Measurements from ENCODE around the gene REV1. TPM values are rescaled to one million over a fixed set of nuclear protein-coding genes. Genes with fewer than 3 reads are reported as not detected.

REV1 gene
- total and polyA plus RNA-seq, 9 of the 15 experiments (the other 6 are each of a cell fraction or from before 2014, with no cell fraction given) = 12.8 to 54.4 (median 29.6) TPM

GRCh38 chr2:99374747-99375146, 115.1 kb downstream of the REV1 start:
- no peaks in the 10 kb centered on the region for H3K9me1 ChIP-seq (ENCODE audit: control insufficient read depth, insufficient read depth, low read length)
- no peak overlapping the region for H2AFZ ChIP-seq (ENCODE audit: low read depth, low read length)
- ATAC-seq = no peak
- no peaks in the 10 kb centered on the region for H4K20me1 ChIP-seq (replicated peaks; ENCODE audit: control insufficient read depth, insufficient read depth, low read length)
- in situ Hi-C loops (cut with MboI) (no loop called here), intact Hi-C loops (cut with micrococcal nuclease) (no loop called here)
- FAIRE-seq = no peak
- H3K9ac ChIP-seq (ENCODE audit: insufficient read depth in 1 of 2, low read depth in 2 of 2, low read length in 2 of 2) = no peak overlapping the region
- no peaks in the 10 kb centered on the region for H3K27me3 ChIP-seq (ENCODE audit: control insufficient read depth in 2 of 2, insufficient read depth in 2 of 2, low read length in 2 of 2)
- no peak overlapping the region for H3K4me3 ChIP-seq
- H3K4me2 ChIP-seq (ENCODE audit: insufficient read depth, low read length) = no peak overlapping the region
- CTCF ChIA-PET (ENCODE audit: low intra/inter-chr PET ratio) = no interaction called here
- POLR2A ChIA-PET = no interaction called here
- DNase-seq (ENCODE audit: extremely low read depth in 1 of 4, low spot score in 3 of 4) = no peak
- peaks cover 94% of the 10 kb centered on the region for H3K36me3 ChIP-seq (ENCODE audit: control insufficient read depth, insufficient read depth, low read length)
- H3K79me2 ChIP-seq (ENCODE audit: control insufficient read depth, insufficient read depth, low read length) = no peaks in the 10 kb centered on the region; the same call in 2 of the 3 replicates
- TF ChIP-seq ZNF217 (CRISPR knock-in tag; IDR thresholded peaks at IDR 0.05) = no peak
- no peaks in the 10 kb centered on the region for H3K4me1 ChIP-seq (replicated peaks in 1 of 2; ENCODE audit: control insufficient read depth in 2 of 2, insufficient read depth in 2 of 2, low read length in 2 of 2)
- H3K9me3 ChIP-seq (replicated peaks; ENCODE audit: control insufficient read depth, insufficient read depth, low read depth, low read length) = no peaks in the 10 kb centered on the region
- H3K27ac ChIP-seq (ENCODE audit: extremely low read depth, low read depth, low read length) = no peak overlapping the region
- BruUV-seq (replicated peaks) = no TSS peak

DNA sequence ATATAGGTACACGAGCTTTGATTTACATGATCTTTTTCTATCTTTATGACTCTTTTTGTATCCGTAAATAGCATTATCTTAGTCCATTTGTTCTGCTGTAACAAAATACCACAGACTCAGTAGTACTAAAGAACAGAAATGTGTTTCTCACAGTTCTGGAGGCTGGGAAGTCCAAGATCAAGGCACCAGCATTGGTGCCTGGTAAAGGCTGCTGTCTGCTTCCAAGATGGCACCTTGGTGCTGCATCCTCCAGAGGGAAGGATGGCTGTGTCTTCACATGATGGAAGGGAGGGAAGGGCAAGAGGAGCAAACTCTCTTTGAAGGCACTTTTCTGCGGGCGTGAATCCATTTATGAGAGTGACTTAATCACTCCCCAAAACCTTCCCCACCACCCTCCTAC, 116.7 kb downstream of the REV1 start:
- Histone ChIP-seq H3K27me3 (ENCODE audit: control insufficient read depth in 2 of 2, insufficient read depth in 2 of 2, low read length in 2 of 2) (no peaks in the 10 kb centered on the region), H2AFZ (ENCODE audit: low read depth, low read length) (no peak overlapping the region), H3K4me3 (no peak overlapping the region), H3K4me1 (replicated peaks in 1 of 2; ENCODE audit: control insufficient read depth in 2 of 2, insufficient read depth in 2 of 2, low read length in 2 of 2) (no peaks in the 10 kb centered on the region), H3K36me3 (ENCODE audit: control insufficient read depth, insufficient read depth, low read length) (peaks cover 94% of the 10 kb centered on the region), H4K20me1 (replicated peaks; ENCODE audit: control insufficient read depth, insufficient read depth, low read length) (no peaks in the 10 kb centered on the region), H3K9me3 (replicated peaks; ENCODE audit: control insufficient read depth, insufficient read depth, low read depth, low read length) (no peaks in the 10 kb centered on the region), H3K27ac (ENCODE audit: extremely low read depth, low read depth, low read length) (no peak overlapping the region), H3K9ac (ENCODE audit: insufficient read depth in 1 of 2, low read depth in 2 of 2, low read length in 2 of 2) (no peak overlapping the region), H3K4me2 (ENCODE audit: insufficient read depth, low read length) (no peak overlapping the region), H3K79me2 (ENCODE audit: control insufficient read depth, insufficient read depth, low read length) (no peaks in the 10 kb centered on the region; the same call in 2 of the 3 replicates), H3K9me1 (ENCODE audit: control insufficient read depth, insufficient read depth, low read length) (no peaks in the 10 kb centered on the region)
- intact Hi-C loops (cut with micrococcal nuclease) (no loop called here), in situ Hi-C loops (cut with MboI) (no loop called here)
- WGBS (ENCODE audit: insufficient coverage, low coverage, missing lambda C conversion rate) = 99% methylated on average over 4 of the region's 4 CpGs
- ChIA-PET POLR2A (interaction anchor here (0.9 kb wide), 1 partner anchor 8 kb away, joined by 5 read pairs; no protein-coding TSS in a partner anchor), CTCF (ENCODE audit: low intra/inter-chr PET ratio) (no interaction called here)
- FAIRE-seq = no peak
- no TSS peak for BruUV-seq (replicated peaks)
- TF ChIP-seq GTF2A2 (tag; IDR thresholded peaks at IDR 0.05) (no peak), TCF15 (CRISPR knock-in tag; IDR thresholded peaks at IDR 0.05) (no peak), FOXK2 (conservative IDR thresholded peaks at IDR 0.05 in 1 of 2, IDR thresholded peaks at IDR 0.05 in 1 of 2; ENCODE audit: low read depth in 2 of 2) (no peak), ZNF41 (CRISPR knock-in tag; conservative IDR thresholded peaks at IDR 0.05) (no peak), PCBP2 (IDR thresholded peaks at IDR 0.05; ENCODE audit: low read depth, low read length, poor library complexity, severe bottlenecking) (no peak), HMG20A (CRISPR knock-in tag; conservative IDR thresholded peaks at IDR 0.05) (no peak), SPI1 (IDR thresholded peaks at IDR 0.05; ENCODE audit: borderline replicate concordance, low read depth, low read length) (no peak), TSC22D4 (tag; IDR thresholded peaks at IDR 0.05) (no peak)
- TF ChIP-seq, protein P1, sequence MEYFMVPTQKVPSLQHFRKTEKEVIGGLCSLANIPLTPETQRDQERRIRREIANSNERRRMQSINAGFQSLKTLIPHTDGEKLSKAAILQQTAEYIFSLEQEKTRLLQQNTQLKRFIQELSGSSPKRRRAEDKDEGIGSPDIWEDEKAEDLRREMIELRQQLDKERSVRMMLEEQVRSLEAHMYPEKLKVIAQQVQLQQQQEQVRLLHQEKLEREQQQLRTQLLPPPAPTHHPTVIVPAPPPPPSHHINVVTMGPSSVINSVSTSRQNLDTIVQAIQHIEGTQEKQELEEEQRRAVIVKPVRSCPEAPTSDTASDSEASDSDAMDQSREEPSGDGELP (CRISPR knock-in tag; IDR thresholded peaks at IDR 0.05; ENCODE audit: borderline replicate concordance) = no peak
- ATAC-seq = no peak
- no peak for DNase-seq (ENCODE audit: extremely low read depth in 1 of 4, low spot score in 3 of 4)
